ENCODE results near the gene IMP4. TPM values are rescaled to one million over a fixed set of nuclear protein-coding genes. Genes with fewer than 3 reads are reported as not detected.

Gene IMP4
- total and polyA plus RNA-seq, 2 of the 8 experiments (the other 6 are each of a cell fraction or from before 2014, with no cell fraction given) = 96.8 to 194 TPM

- TF ChIP-seq CBX8 (IDR thresholded peaks at IDR 0.05; ENCODE audit: borderline replicate concordance, low read depth, low read length) (no peak), GTF2F1 (IDR thresholded peaks at IDR 0.05; ENCODE audit: borderline replicate concordance, low read depth, low read length) (no peak)
Measured at GRCh38 chr2:130390460-130391057, 47.9 kb downstream of the IMP4 start (continued).

All from H1 (cell line).